ENCODE results near the gene ZCCHC10.
A peak's percentile ranks its signal among the peaks of the same experiment; 100 is the strongest.
"Not testable (repeated sequence)": the region's sequence is repeated elsewhere in the genome, so short reads cannot be mapped to it uniquely, and the experiment has no call there.

ZCCHC10 gene

GRCh38 chr5:132981288-132981687, 45.1 kb downstream of the ZCCHC10 start:
- Histone ChIP-seq H3K27ac (ENCODE audit: low read depth, low read length) (no peak overlapping the region), H3K4me1 (ENCODE audit: control insufficient read depth in 5 of 5, insufficient read depth in 5 of 5, low read length in 5 of 5) (no peaks in the 10 kb centered on the region), H3K36me3 (ENCODE audit: control insufficient read depth in 5 of 5, insufficient read depth in 5 of 5, low read length in 5 of 5) (no peaks in the 10 kb centered on the region), H3K9me3 (ENCODE audit: control insufficient read depth in 5 of 5, low read length in 5 of 5) (peaks cover 0 to 4% (median 0%) of the 10 kb centered on the region in 5 donors), H3K27me3 (ENCODE audit: control insufficient read depth in 5 of 5, insufficient read depth in 4 of 5, low read length in 5 of 5) (no peaks in the 10 kb centered on the region), H3K4me3 (ENCODE audit: low read depth in 1 of 5, low read length in 5 of 5) (no peak overlapping the region), H3K9ac (ENCODE audit: low read length in 5 of 5) (no peak overlapping the region)

GRCh38 chr5:132979976-132980375, 46.4 kb downstream of the ZCCHC10 start:
- peaks cover 0 to 4% (median 0%) of the 10 kb centered on the region in 5 donors for H3K9me3 ChIP-seq (ENCODE audit: control insufficient read depth in 5 of 5, low read length in 5 of 5)

GRCh38 chr5:132979367-132979940, 46.9 kb downstream of the ZCCHC10 start:
- H3K9ac ChIP-seq (ENCODE audit: low read length in 5 of 5), result no peak overlapping the region
- no peaks in the 10 kb centered on the region for H3K4me1 ChIP-seq (ENCODE audit: control insufficient read depth in 5 of 5, insufficient read depth in 5 of 5, low read length in 5 of 5)
- no peaks in the 10 kb centered on the region for H3K27me3 ChIP-seq (ENCODE audit: control insufficient read depth in 5 of 5, insufficient read depth in 4 of 5, low read length in 5 of 5)
- no peak overlapping the region for H3K4me3 ChIP-seq (ENCODE audit: low read depth in 1 of 5, low read length in 5 of 5)
- no peak overlapping the region for H3K27ac ChIP-seq (ENCODE audit: low read depth, low read length)
- H3K36me3 ChIP-seq (ENCODE audit: control insufficient read depth in 5 of 5, insufficient read depth in 5 of 5, low read length in 5 of 5), result no peaks in the 10 kb centered on the region
- H3K9me3 ChIP-seq (ENCODE audit: control insufficient read depth in 5 of 5, low read length in 5 of 5), result peaks cover 0 to 4% (median 0%) of the 10 kb centered on the region in 5 donors

More at GRCh38 chr5:132979976-132980375, 46.4 kb downstream of the ZCCHC10 start:
- Histone ChIP-seq H3K27ac (ENCODE audit: low read depth, low read length) (no peak overlapping the region), H3K36me3 (ENCODE audit: control insufficient read depth in 5 of 5, insufficient read depth in 5 of 5, low read length in 5 of 5) (no peaks in the 10 kb centered on the region), H3K4me1 (ENCODE audit: control insufficient read depth in 5 of 5, insufficient read depth in 5 of 5, low read length in 5 of 5) (no peaks in the 10 kb centered on the region), H3K9ac (ENCODE audit: low read length in 5 of 5) (no peak overlapping the region), H3K27me3 (ENCODE audit: control insufficient read depth in 5 of 5, insufficient read depth in 4 of 5, low read length in 5 of 5) (no peaks in the 10 kb centered on the region), H3K4me3 (ENCODE audit: low read depth in 1 of 5, low read length in 5 of 5) (no peak overlapping the region)

- no peak overlapping the region for H3K9ac ChIP-seq (ENCODE audit: low read length in 5 of 5)
- H3K27ac ChIP-seq (ENCODE audit: low read depth, low read length), result no peak overlapping the region
- no peaks in the 10 kb centered on the region for H3K4me1 ChIP-seq (ENCODE audit: control insufficient read depth in 5 of 5, insufficient read depth in 5 of 5, low read length in 5 of 5)
- H3K36me3 ChIP-seq (ENCODE audit: control insufficient read depth in 5 of 5, insufficient read depth in 5 of 5, low read length in 5 of 5), result no peaks in the 10 kb centered on the region
- peaks cover 0 to 4% (median 0%) of the 10 kb centered on the region in 5 donors for H3K9me3 ChIP-seq (ENCODE audit: control insufficient read depth in 5 of 5, low read length in 5 of 5)
- no peak overlapping the region for H3K4me3 ChIP-seq (ENCODE audit: low read depth in 1 of 5, low read length in 5 of 5)
- no peaks in the 10 kb centered on the region for H3K27me3 ChIP-seq (ENCODE audit: control insufficient read depth in 5 of 5, insufficient read depth in 4 of 5, low read length in 5 of 5)
These were observed 49.5 kb downstream of the ZCCHC10 start for GRCh38 chr5:132976852-132977251.

- not testable (repeated sequence) for H3K9me3 ChIP-seq (ENCODE audit: control insufficient read depth in 5 of 5, low read length in 5 of 5); H3K4me1 ChIP-seq (ENCODE audit: control insufficient read depth in 5 of 5, insufficient read depth in 5 of 5, low read length in 5 of 5); H3K9ac ChIP-seq (ENCODE audit: low read length in 5 of 5); H3K27ac ChIP-seq (ENCODE audit: low read depth, low read length); H3K36me3 ChIP-seq (ENCODE audit: control insufficient read depth in 5 of 5, insufficient read depth in 5 of 5, low read length in 5 of 5); H3K27me3 ChIP-seq (ENCODE audit: control insufficient read depth in 5 of 5, insufficient read depth in 4 of 5, low read length in 5 of 5); H3K4me3 ChIP-seq (ENCODE audit: low read depth in 1 of 5, low read length in 5 of 5)
These were observed 53.9 kb downstream of the ZCCHC10 start for GRCh38 chr5:132972436-132972828.

GRCh38 chr5:132971483-132972435, 54.6 kb downstream of the ZCCHC10 start:
- no peak overlapping the region for H3K9ac ChIP-seq (ENCODE audit: low read length in 5 of 5)
- H3K36me3 ChIP-seq (ENCODE audit: control insufficient read depth in 5 of 5, insufficient read depth in 5 of 5, low read length in 5 of 5), result no peaks in the 10 kb centered on the region
- no peaks in the 10 kb centered on the region for H3K4me1 ChIP-seq (ENCODE audit: control insufficient read depth in 5 of 5, insufficient read depth in 5 of 5, low read length in 5 of 5)
- no peaks in the 10 kb centered on the region for H3K27me3 ChIP-seq (ENCODE audit: control insufficient read depth in 5 of 5, insufficient read depth in 4 of 5, low read length in 5 of 5)
- H3K27ac ChIP-seq (ENCODE audit: low read depth, low read length), result no peak overlapping the region
- peaks cover 0 to under 1% (median 0%) of the 10 kb centered on the region in 5 donors for H3K9me3 ChIP-seq (ENCODE audit: control insufficient read depth in 5 of 5, low read length in 5 of 5)
- no peak overlapping the region for H3K4me3 ChIP-seq (ENCODE audit: low read depth in 1 of 5, low read length in 5 of 5)

GRCh38 chr5:132965120-132965519, 61.2 kb downstream of the ZCCHC10 start:
- no peak overlapping the region for H3K27ac ChIP-seq (ENCODE audit: low read depth, low read length)
- H3K9ac ChIP-seq (ENCODE audit: low read length in 5 of 5), result no peak overlapping the region
- H3K36me3 ChIP-seq (ENCODE audit: control insufficient read depth in 5 of 5, insufficient read depth in 5 of 5, low read length in 5 of 5), result no peaks in the 10 kb centered on the region
- no peaks in the 10 kb centered on the region for H3K9me3 ChIP-seq (ENCODE audit: control insufficient read depth in 5 of 5, low read length in 5 of 5)
- H3K27me3 ChIP-seq (ENCODE audit: control insufficient read depth in 5 of 5, insufficient read depth in 4 of 5, low read length in 5 of 5), result no peaks in the 10 kb centered on the region
- H3K4me3 ChIP-seq (ENCODE audit: low read depth in 1 of 5, low read length in 5 of 5), result no peak overlapping the region
- H3K4me1 ChIP-seq (ENCODE audit: control insufficient read depth in 5 of 5, insufficient read depth in 5 of 5, low read length in 5 of 5), result peaks cover 0 to 27% (median 24%) of the 10 kb centered on the region in 5 donors

- H3K27me3 ChIP-seq (ENCODE audit: control insufficient read depth in 5 of 5, insufficient read depth in 4 of 5, low read length in 5 of 5), result no peaks in the 10 kb centered on the region
- peak within 1 kb of the TSS; percentile 70 to 99 (median 95) for H3K9ac ChIP-seq (ENCODE audit: low read length in 5 of 5)
- H3K36me3 ChIP-seq (ENCODE audit: control insufficient read depth in 5 of 5, insufficient read depth in 5 of 5, low read length in 5 of 5), result no peaks in the 10 kb centered on the region
- no peaks in the 10 kb centered on the region for H3K9me3 ChIP-seq (ENCODE audit: control insufficient read depth in 5 of 5, low read length in 5 of 5)
- H3K4me1 ChIP-seq (ENCODE audit: control insufficient read depth in 5 of 5, insufficient read depth in 5 of 5, low read length in 5 of 5), result peaks cover 0 to 33% (median 27%) of the 10 kb centered on the region in 5 donors
- H3K27ac ChIP-seq (ENCODE audit: low read depth, low read length), result peak within 1 kb of the TSS; percentile 97
- H3K4me3 ChIP-seq (ENCODE audit: low read depth in 1 of 5, low read length in 5 of 5), result peak within 1 kb of the TSS; percentile 56 to 93 (median 74)
These were observed 62.9 kb downstream of the ZCCHC10 start, which contains the start of gene AFF4 for GRCh38 chr5:132963171-132964104. Gene AFF4 (minus strand): TSS chr5:132963634. CDS start chr5:132937189, 26,445 bp downstream.

GRCh38 chr5:132962429-132963021, 63.8 kb downstream of the ZCCHC10 start:
- H3K9me3 ChIP-seq (ENCODE audit: control insufficient read depth in 5 of 5, low read length in 5 of 5), result no peaks in the 10 kb centered on the region
- no peaks in the 10 kb centered on the region for H3K27me3 ChIP-seq (ENCODE audit: control insufficient read depth in 5 of 5, insufficient read depth in 4 of 5, low read length in 5 of 5)
- peak overlapping the region; percentile 97 for H3K27ac ChIP-seq (ENCODE audit: low read depth, low read length)
- no peaks in the 10 kb centered on the region for H3K36me3 ChIP-seq (ENCODE audit: control insufficient read depth in 5 of 5, insufficient read depth in 5 of 5, low read length in 5 of 5)
- peak overlapping the region; percentile 56 to 93 (median 74) for H3K4me3 ChIP-seq (ENCODE audit: low read depth in 1 of 5, low read length in 5 of 5)
- H3K9ac ChIP-seq (ENCODE audit: low read length in 5 of 5), result peak overlapping the region; percentile 70 to 99 (median 95)
- peaks cover 0 to 34% (median 27%) of the 10 kb centered on the region in 5 donors for H3K4me1 ChIP-seq (ENCODE audit: control insufficient read depth in 5 of 5, insufficient read depth in 5 of 5, low read length in 5 of 5)

All from subcutaneous abdominal adipose tissue (tissue), 5 donors.